ENCODE results near the gene POC1A. TPM values are rescaled to one million over a fixed set of nuclear protein-coding genes. Genes with fewer than 3 reads are reported as not detected.

Gene POC1A
- total and polyA plus RNA-seq, 2 donors (not counting 1 experiment from before 2014, with no cell fraction given) = 3.8 to 17.7 TPM

DNA sequence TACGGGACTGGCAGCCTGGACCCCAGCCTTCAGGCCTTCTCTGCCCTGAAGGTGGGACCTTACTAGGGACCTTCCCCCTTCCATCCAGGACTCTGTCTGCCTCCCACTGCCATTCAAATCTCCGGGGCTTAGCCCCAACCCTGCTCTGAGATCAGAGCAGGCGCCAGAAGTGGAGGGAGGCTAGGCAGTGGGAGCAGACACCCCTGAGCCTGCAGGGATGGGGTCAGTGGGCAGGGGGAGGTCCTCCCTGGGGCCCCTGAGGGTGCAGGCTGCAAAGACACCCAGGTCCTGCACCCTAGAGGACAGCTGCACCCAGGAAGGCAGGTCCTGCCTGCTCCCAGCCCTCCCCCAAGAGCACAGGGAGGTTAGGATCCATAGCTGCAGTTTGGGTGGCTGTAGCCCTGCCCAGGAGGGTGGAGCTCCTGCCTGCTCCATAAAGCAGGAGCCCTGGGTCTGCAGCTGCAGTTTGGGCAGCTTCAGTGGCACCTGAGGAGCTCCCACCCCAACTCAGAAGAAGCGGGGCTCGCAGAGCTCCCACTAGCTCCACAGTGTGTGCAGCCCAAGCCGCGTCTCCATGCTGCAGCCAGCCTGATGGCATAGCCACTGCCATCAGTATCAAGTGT, 8.1 kb upstream of the POC1A start:
- Histone ChIP-seq H4K20me1 (ENCODE audit: control insufficient read depth, extremely low read depth, insufficient read depth, low read length) (no peaks in the 10 kb centered on the region), H3K4me3 (replicated peaks in 1 of 4; ENCODE audit: control extremely low read depth in 1 of 4, insufficient read depth in 1 of 4, low read depth in 3 of 4, low read length in 4 of 4) (no peak overlapping the region), H3K27me3 (ENCODE audit: control insufficient read depth, insufficient read depth, low read length) (no peaks in the 10 kb centered on the region), H3K4me1 (ENCODE audit: control insufficient read depth, extremely low read depth, insufficient read depth, low read length) (no peaks in the 10 kb centered on the region), H3K36me3 (ENCODE audit: control insufficient read depth, insufficient read depth, low read length) (no peaks in the 10 kb centered on the region), H3K79me2 (ENCODE audit: control insufficient read depth, insufficient read depth, low read length) (no peaks in the 10 kb centered on the region), H3K9me3 (ENCODE audit: control insufficient read depth, insufficient read depth, low read depth, low read length) (no peaks in the 10 kb centered on the region), H3K9ac (ENCODE audit: insufficient read depth, low read length) (no peak overlapping the region), H3K27ac (ENCODE audit: insufficient read depth, low read length) (no peak overlapping the region), H3K4me2 (ENCODE audit: extremely low read depth, insufficient read depth, low read length) (no peak overlapping the region), H2AFZ (ENCODE audit: low read length) (no peak overlapping the region)
- TF ChIP-seq, protein P1, sequence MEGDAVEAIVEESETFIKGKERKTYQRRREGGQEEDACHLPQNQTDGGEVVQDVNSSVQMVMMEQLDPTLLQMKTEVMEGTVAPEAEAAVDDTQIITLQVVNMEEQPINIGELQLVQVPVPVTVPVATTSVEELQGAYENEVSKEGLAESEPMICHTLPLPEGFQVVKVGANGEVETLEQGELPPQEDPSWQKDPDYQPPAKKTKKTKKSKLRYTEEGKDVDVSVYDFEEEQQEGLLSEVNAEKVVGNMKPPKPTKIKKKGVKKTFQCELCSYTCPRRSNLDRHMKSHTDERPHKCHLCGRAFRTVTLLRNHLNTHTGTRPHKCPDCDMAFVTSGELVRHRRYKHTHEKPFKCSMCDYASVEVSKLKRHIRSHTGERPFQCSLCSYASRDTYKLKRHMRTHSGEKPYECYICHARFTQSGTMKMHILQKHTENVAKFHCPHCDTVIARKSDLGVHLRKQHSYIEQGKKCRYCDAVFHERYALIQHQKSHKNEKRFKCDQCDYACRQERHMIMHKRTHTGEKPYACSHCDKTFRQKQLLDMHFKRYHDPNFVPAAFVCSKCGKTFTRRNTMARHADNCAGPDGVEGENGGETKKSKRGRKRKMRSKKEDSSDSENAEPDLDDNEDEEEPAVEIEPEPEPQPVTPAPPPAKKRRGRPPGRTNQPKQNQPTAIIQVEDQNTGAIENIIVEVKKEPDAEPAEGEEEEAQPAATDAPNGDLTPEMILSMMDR (conservative IDR thresholded peaks at IDR 0.05 in 1 of 2, IDR thresholded peaks at IDR 0.05 in 1 of 2; ENCODE audit: low read depth in 1 of 2, low read length in 2 of 2) = no peak
- TF ChIP-seq EZH2 (IDR thresholded peaks at IDR 0.05; ENCODE audit: low read length, missing control alignments) = no peak
- DNase-seq (ENCODE audit: low read depth in 2 of 2) = no peak

DNA sequence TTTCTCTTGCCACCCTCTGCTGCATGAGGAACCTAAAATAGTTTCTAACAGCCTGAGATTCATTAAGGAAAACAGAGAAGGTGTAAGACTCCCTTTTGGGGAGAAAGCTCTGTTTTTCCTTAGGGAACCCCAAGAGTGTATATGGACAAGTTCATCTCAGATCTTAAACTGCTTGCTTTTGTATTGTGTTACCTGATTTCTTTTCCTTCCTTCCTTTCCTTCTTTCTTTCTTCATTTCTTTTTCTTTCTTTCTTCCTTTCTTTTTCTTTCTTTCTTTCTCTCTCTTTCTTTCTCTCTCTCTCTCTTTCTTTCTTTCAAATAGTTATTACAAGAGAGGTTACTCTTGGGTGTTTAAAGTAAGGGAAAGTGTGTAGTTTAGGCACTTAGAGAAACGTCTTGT, 5.3 kb upstream of the POC1A start:
- DNase-seq (ENCODE audit: low read depth in 2 of 2) = no peak
- H3K4me3 ChIP-seq (replicated peaks in 1 of 4; ENCODE audit: control extremely low read depth in 1 of 4, insufficient read depth in 1 of 4, low read depth in 3 of 4, low read length in 4 of 4) = no peak overlapping the region
- TF ChIP-seq EZH2 (IDR thresholded peaks at IDR 0.05; ENCODE audit: low read length, missing control alignments) = no peak
- TF ChIP-seq, protein P1 (conservative IDR thresholded peaks at IDR 0.05 in 1 of 2, IDR thresholded peaks at IDR 0.05 in 1 of 2; ENCODE audit: low read depth in 1 of 2, low read length in 2 of 2) = no peak
- H2AFZ ChIP-seq (ENCODE audit: low read length) = no peak overlapping the region
- no peak overlapping the region for H3K27ac ChIP-seq (ENCODE audit: insufficient read depth, low read length)
- no peak overlapping the region for H3K9ac ChIP-seq (ENCODE audit: insufficient read depth, low read length)
- H3K79me2 ChIP-seq (ENCODE audit: control insufficient read depth, insufficient read depth, low read length) = no peaks in the 10 kb centered on the region
- no peaks in the 10 kb centered on the region for H3K4me1 ChIP-seq (ENCODE audit: control insufficient read depth, extremely low read depth, insufficient read depth, low read length)
- H3K9me3 ChIP-seq (ENCODE audit: control insufficient read depth, insufficient read depth, low read depth, low read length) = no peaks in the 10 kb centered on the region
- H3K4me2 ChIP-seq (ENCODE audit: extremely low read depth, insufficient read depth, low read length) = no peak overlapping the region
- H4K20me1 ChIP-seq (ENCODE audit: control insufficient read depth, extremely low read depth, insufficient read depth, low read length) = no peaks in the 10 kb centered on the region
- H3K36me3 ChIP-seq (ENCODE audit: control insufficient read depth, insufficient read depth, low read length) = no peaks in the 10 kb centered on the region
- no peaks in the 10 kb centered on the region for H3K27me3 ChIP-seq (ENCODE audit: control insufficient read depth, insufficient read depth, low read length)

DNA sequence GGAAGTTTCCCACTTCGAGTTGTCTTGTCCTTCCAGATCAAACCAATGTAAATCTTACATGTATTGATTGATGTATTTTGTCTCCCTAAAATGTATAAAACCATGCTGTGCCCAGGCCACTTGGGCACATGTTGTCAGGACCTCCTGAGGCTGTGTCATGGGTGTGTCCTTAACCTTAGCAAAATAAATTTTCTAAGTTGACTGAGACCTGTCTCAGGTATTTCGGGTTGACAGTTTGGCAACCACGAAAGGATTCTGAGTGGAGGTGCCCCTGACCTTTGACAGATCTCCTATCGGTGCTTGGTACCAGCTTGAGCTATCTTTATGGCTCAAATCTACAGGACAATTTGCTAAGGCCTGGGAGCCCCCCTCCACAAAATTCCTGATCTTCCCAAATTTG, 1.7 kb upstream of the POC1A start:
- Histone ChIP-seq H2AFZ (ENCODE audit: low read length) (no peak overlapping the region), H3K4me3 (replicated peaks in 1 of 4; ENCODE audit: control extremely low read depth in 1 of 4, insufficient read depth in 1 of 4, low read depth in 3 of 4, low read length in 4 of 4) (no peak overlapping the region), H3K27me3 (ENCODE audit: control insufficient read depth, insufficient read depth, low read length) (no peaks in the 10 kb centered on the region), H3K79me2 (ENCODE audit: control insufficient read depth, insufficient read depth, low read length) (peaks cover 12% of the 10 kb centered on the region), H3K9me3 (ENCODE audit: control insufficient read depth, insufficient read depth, low read depth, low read length) (no peaks in the 10 kb centered on the region), H3K4me1 (ENCODE audit: control insufficient read depth, extremely low read depth, insufficient read depth, low read length) (peaks cover 9% of the 10 kb centered on the region), H3K4me2 (ENCODE audit: extremely low read depth, insufficient read depth, low read length) (no peak overlapping the region), H3K36me3 (ENCODE audit: control insufficient read depth, insufficient read depth, low read length) (no peaks in the 10 kb centered on the region), H4K20me1 (ENCODE audit: control insufficient read depth, extremely low read depth, insufficient read depth, low read length) (no peaks in the 10 kb centered on the region), H3K9ac (ENCODE audit: insufficient read depth, low read length) (no peak overlapping the region), H3K27ac (ENCODE audit: insufficient read depth, low read length) (no peak overlapping the region)
- TF ChIP-seq EZH2 (IDR thresholded peaks at IDR 0.05; ENCODE audit: low read length, missing control alignments) = no peak
- TF ChIP-seq, protein P1 (conservative IDR thresholded peaks at IDR 0.05 in 1 of 2, IDR thresholded peaks at IDR 0.05 in 1 of 2; ENCODE audit: low read depth in 1 of 2, low read length in 2 of 2) = no peak
- no peak for DNase-seq (ENCODE audit: low read depth in 2 of 2)

Measured in fibroblast of lung (primary cell).